Stimulated activated CD8-positive, alpha-beta memory T cell treated with anti-CD3 and anti-CD28 coated beads, Interleukin-7, amount 100 ng/mL, for 1 hour (primary cell): ENCODE results near the gene SLC9A9.

ENCODE experiments used
- DNase-seq, 2 donors: peaks; one replicate each; pipeline ENCODE4 v3.0.0-alpha.2; 2020; ENCODE audit warnings: low read depth in 2 of 2

SLC9A9 gene

DNA sequence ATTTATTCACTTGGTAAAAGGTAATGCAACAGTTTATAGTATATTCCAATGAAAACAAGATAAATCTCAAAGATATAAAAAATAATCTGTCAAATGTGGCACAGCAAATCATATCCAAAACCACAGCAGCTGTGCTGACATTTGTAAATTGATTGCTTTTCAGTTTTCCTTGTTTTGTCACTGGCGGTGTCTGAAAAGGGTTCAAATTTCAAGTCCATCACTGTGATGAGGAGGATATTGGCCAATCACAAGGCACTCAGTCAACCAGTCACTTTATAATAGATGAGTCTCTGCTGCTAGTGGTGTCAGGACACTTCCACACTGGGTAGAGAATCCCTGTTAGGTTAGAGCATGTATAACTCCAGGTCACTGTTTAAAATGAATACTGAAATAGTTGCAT, 154.8 kb downstream of the SLC9A9 start:
- no peak for DNase-seq

DNA sequence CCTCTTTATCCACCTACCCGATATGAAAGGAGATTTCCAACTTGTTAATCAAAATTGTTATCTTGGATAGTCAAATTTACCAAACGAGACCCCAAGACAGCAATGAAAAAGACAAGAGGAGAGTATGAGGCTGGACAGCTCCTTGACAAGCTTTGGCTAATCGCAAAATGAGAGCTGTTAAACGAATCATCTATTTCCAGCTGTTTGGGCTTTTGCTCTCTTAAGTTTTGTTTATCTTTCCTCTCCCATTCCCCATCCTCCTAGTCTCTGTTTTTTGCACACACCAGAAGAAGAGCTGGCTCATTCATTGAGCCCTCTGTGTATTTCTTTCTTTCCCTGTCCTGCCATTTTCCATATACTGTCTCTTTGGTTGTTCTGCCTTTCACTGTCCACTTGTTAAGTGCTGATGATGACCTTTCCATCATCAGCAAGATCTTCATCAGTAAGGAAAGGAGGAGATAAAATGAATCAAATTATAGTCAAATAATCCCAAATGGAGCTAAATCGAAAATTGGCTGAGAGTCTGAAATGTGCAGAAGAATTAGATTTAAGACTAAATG, 161.6 kb downstream of the SLC9A9 start:
- no peak for DNase-seq

DNA sequence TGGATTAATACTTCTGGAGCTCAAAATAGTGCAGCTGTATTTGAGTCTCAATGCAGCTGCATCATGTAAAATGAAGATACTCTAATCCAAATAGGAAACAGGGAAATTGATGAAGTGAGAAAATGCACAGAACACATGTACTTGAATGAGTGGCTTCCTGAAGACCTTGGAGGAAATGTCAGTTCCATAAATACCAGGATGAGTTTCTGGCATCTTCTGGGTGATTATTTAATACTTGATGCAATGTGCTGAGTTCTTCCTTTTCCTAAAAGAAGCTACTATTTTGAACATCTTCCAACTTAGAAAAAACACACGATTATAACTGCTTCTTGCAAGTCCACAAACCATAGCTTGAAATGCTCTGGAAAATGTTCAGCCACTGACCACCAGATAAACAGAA, 162.8 kb downstream of the SLC9A9 start:
- no peak for DNase-seq

DNA sequence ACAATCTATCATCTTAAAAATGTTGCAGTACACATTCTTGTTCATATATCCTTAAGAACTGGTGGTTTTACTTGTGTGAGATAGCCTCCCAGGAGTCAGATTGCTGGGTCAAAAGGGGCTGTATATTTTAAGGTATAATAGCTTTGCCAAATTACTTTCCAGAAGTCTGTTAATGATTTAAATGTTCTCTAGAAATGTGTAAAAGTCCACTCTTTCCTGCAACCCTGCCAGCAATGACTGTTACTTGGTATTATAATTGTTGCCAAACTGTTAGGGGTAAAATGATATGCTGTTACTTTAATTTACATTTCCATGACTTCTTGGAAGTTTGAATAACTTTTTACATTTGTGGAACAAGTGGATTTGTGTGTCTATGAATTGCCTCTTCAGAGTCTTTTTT, 170.8 kb downstream of the SLC9A9 start:
- DNase-seq = no peak

DNA sequence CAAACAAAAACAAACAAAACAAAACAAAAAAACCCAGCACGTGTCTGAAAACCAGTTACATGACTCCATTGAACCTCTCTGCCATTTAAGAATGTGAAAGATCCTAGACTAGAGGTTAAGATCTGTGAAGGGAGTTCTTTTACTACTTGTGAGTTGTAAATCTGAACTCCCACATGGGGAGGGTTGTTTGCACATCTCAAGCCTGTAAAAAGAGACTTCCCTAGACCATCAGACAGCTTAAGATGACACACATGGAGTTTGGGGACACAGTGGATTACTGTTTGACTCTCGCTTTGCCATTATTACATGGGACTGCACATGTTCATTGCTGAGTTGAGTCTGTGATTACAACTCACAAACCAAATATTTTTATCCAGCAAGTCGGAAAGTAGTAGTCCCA, 171.5 kb downstream of the SLC9A9 start:
- DNase-seq = no peak

DNA sequence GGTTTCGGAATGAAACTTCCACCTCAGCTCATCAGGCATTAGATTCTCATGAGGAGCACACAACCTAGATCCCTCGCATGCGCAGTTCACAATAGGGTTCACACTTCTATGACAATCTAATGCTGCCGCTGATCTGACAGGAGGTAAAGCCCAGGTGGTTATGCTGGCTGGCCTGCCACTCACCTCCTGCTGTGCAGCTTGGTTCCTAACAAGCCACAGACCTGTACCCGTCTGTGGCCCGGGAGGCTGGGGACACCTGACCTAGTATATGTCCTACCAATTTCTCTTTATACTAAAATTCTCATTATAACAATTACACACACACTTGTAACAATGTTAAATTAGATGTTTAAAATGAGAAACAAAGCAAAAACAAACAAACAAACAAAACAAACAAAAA, 172.2 kb downstream of the SLC9A9 start:
- no peak for DNase-seq

DNA sequence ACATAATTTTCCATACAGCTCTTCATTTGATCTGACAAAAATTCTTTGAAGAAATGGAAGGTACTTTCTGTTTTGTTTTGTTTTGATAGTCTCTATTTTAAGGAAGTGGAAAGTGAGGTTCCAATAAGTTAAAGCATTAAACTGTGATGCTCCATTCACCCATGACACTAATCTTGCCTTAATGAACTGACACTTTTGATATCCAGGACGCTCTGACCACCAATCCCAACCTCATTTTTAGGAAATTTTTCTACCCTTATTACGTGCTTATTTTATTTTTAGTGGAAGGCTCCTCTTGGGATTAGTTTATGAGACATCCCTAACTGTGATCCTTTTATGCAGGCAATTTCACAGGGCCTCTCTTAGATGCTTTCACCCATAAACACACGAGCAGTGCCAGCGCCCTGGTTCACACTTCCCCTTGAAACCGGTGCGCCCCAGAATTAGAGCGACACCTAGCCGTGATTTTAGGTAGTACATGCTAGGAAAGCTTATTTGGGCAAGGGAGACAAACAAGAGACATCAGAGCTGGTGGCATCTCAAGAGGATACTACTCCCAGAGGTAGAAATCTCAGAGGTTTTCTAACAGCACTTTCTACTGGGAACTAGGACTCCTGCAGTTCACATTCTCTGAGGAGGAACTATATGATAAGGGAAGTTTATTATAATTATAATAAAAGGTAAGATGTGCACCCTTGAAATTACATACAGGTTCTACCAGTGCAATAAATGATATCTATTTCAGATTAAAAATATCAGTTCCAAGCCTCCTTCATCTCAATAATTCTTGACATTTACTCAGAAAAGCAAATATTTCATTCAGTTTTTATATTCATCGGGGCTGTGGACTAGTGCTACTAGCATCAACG, 173.9 kb downstream of the SLC9A9 start:
- peak; percentile 40 to 49 for DNase-seq

DNA sequence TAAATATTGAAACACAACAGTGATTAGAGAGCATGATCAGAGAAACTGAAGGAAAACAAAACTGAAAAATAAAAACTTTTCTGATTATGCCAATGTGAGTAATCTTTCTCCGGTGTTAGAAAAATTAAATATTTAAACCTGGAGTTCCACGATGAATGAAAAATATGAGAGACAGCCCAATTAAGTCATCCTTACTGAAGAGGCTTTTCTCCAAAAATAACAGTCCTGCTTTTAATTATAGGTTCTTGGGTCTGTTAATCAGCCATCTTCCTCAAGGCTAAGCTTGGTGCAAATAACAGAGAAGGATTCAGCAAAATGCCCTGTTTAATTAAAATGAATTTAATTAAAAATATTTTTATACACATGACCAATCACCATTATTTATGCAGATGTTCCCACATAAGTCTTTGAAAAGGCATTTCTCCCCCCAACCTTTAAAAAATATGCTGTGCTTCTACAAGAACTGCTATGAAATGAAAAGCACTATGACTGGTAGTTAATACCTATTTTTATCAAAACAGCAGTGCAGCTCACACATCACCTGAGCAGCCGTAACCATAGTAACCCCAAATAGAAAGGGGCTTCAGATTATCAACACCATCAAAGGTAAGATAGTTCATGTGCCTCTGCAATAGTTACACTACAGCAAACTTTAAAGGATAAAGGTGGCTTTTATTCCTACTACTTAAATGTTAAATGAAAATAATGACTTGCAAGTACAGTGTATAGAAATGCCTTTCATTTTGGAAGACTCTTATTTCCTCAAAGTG, 175.7 kb downstream of the SLC9A9 start:
- DNase-seq = no peak

DNA sequence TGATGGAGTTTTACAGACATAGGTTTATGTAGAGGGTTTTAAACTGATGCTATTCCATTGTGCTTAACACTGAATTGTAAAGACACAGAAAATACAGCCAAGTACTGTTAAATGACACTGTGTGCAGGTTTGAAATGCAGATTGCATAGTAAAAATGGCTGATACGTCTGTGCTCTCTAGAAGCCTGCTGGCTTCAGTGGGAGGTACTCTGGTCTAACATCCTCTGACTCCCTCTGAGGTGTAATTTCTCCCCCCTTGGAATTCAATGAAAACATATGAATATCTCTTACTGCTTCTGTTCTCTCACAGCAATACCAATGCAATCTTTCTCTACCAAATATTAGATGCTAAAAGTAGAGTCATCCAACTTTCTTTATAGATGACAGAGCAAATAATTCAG, 176.6 kb downstream of the SLC9A9 start:
- no peak for DNase-seq

DNA sequence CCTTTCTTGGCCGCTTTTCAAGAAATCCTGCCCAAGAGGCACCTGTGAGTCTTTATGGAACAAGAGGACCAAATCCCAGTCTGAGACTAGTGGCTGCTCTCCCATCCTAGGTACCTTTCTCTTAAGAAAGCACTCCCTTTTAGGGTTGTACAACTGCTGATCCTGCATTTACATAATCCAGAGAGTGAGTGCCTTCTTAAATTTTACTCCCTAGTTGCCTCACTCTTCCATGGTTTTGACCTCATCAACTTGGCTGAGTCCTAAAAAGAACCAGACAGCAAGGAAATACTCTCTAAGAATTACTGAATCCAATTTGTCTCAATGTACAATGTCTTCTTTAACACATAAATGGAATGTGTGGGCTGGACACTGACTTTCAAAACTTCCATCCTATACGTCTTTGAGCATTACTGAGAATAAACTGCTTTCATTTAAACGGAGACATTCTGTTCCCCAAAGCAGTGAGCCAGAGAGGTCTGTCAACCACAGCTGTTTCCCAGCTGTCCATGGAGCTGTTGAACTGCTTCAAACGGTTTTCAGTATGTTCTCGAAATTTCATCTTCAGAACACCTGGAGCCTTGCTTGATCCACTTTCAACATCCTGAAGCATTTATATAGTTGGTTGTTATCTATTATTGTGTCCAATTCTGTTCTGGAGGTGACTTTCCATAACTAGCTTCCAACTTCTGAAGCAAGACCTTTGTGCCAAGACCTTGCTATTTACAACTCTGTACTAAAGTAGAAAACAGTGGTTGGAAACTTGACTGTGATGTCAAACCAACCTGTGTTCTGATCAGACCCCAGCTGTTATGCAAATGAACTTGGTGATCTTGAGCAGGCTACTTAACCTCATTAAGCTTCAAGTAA, 179.1 kb downstream of the SLC9A9 start:
- DNase-seq = no peak

DNA sequence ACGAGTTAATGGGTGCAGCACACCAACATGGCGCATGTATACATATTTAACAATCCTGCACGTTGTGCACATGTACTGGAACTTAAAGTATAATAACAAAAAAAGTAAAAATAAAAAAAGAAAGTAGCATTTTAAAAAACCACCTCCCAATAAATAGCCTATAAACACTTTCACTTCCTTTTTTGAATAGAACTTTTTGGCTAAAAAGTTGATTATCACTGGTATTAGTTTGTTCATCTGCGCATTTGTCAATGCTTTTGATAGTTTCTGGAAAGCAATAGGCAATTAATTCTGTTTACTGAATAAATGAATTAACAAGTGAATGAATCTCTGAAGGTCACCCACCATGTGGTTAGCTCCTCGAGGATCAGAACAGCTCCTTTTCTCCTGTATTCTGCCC, 179.9 kb downstream of the SLC9A9 start:
- no peak for DNase-seq

DNA sequence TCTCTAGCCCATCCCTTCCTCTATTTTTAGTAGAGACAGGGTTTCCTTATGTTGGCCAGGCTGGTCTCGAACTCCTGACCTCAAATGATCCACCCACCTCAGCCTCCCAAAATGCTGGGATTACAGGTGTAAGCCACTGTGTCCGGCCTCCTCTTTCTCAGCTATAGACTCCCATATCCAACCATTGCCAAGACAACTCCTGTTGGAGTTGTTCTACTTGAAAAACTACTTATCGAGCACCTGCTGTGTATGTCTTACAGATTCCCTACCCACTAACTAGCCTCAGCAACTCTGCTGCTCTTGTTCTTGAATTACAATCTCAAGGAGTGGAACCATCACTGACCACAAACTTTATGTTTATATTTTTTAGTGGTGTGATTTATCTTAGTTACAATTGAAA, 186.6 kb downstream of the SLC9A9 start:
- DNase-seq = no peak

DNA sequence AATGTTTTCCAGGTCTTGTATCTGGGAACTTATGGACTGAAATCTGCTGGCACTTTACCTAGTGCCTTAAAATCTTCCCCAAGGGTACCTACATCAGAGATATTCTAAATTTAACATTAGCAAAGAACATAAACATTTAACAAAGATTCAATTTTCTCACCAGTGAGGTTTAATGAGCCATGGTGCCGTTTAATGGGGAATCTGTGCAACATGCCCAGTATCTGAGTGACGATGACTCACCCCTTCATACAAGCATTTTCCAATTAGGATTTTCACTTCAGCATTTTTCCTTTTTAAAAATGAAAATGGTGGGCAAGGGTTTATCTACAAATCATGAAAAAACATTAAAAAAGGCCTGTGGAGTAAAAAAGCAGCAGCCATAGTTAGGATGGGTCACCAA, 189.4 kb downstream of the SLC9A9 start:
- DNase-seq = no peak

DNA sequence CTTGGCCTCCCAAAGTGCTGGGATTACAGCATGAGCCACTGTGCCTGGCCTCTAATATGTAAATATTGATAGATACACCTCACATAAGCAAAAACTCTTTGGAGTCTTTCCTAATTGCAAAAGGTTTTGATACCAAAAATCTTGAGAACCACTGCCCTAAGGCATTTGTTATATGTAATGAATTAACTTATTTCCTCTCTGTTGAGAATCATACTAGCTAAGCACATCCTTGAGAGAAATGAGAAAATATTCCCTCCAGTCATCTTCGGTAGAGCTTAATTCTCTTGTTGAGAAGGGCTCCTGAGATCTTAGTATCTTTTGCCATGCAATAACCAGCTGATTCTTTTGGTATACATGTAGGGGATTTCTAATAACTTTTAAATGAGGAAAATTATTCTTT, 190.2 kb downstream of the SLC9A9 start:
- DNase-seq = no peak

DNA sequence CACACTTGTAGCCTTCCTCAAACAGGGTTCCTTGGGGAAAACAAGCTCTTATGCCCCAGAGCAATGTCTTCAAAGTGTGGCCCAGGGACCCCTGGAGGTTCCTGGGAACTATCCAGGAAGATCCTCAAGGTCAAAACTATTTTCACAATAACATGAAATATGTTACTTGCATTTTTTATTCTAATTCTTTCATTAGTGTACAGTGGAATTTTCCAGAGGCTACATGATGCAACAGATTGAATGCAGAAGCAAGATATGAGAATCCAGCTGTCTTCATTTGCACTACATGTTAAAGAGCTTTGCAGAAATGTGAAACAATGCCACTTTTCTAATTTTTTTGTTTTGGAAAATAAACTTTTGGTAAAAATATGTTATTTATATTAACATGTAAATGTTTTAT, 190.9 kb downstream of the SLC9A9 start:
- DNase-seq = no peak

DNA sequence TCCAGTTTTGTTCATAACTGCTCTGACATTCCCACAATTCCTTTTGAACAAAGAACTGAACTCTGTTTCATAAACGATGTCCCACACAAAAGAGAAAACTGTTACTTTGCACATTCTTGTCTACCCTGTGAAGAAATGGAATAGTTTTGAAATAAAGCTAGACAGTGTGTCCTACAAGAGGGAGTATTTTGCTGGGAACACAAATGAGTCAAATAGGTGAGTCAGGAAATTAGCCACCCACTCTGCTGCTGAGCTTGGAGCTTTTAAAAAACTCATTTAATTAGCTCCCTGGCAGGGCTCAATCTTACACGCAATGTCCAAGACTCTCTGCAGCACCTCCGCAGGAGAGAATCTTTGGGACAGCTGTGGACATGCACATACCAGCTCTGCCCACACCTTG, 193.4 kb downstream of the SLC9A9 start:
- no peak for DNase-seq

DNA sequence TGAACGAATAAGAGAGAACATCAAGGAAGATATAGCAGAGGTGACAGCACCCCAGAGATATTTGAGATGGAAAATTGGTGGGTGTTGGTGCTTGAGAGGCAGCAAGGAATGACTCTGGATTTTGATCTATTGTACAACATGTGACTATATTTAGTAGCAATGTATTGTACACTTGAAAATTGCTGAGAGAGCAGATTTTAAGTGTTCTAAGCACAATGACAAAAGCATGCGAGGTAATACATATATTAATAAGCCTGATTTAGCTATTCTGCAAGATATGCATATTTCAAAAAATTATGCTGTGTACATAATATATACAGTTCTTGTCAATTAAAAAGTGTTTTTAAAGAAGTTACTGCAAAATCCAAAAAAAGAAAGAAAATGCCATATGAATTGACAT, 194.3 kb downstream of the SLC9A9 start:
- no peak for DNase-seq

DNA sequence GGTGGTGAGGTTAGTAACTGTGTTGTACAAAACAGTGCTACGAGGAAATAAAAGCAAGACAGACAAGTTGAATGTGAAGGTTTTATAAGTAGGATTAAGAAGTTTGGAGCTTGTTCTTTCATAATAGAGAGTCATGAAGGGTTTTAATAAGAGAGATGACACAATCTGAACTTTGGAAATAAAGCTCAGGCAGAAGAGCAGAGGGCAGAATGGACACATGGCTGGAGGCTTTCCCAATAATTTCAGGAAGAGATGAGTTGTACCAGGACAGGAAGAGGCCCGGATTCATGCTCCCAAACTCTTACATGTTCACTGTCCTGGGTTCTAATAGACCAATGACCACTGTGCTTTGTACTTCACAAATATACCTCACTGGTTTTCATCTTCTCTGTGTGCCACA, 194.8 kb downstream of the SLC9A9 start:
- DNase-seq = no peak

DNA sequence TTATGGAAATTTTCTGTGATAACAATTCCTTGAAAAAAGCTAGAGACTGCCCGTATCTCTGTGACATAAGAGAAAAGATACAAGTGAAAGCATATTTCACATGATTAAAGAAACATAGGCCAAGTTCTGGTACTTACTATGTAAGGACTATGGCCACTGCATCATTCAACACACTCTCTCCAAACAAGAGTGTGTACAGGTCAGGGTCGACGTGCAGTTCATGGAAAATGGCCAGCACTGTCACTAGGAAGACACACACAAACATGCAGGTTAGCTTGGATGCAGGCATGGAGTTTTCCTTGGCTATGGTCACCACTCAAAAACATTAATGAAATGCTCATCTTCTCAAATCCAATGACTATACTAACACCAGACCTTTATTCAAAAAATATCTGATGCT, 196.2 kb downstream of the SLC9A9 start:
- DNase-seq = no peak

DNA sequence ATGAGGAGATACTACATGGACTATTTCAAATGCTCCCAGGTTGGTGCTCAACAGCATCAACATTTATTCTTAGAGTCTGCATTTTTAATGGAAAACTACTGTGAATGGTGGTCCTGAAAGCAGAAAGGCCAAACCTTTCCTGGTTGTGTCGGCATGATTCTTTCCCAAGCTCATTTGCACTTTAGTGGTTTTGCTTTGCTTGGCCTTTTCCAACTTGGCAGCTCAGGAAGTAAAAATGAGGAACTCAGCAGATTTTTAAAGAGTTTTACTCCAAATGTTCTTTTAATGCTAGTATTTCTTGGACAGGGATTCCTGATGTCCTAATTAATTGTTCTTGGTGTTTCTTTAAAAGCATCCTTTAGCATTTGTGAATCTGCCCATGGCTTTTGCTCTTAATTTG, 197.4 kb downstream of the SLC9A9 start:
- no peak for DNase-seq

DNA sequence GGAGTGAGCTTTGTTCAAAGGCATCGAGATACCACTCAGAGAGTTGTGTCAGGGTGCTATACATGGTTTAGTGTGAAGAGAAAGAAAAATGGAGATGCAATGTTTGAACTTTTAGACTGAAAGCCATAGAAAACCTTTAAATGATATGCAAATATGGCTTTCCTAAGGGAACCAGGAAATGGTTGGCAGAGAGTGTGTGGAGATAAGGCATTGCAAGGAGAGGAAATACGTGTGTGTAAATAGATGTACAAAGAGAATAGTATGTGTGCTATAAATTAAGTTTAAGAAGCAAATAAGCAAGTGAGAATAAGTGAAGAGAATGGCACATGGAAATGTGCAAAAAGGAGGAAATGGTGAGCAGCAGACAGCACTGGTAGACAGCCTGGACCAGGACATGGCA, 198.1 kb downstream of the SLC9A9 start:
- no peak for DNase-seq

DNA sequence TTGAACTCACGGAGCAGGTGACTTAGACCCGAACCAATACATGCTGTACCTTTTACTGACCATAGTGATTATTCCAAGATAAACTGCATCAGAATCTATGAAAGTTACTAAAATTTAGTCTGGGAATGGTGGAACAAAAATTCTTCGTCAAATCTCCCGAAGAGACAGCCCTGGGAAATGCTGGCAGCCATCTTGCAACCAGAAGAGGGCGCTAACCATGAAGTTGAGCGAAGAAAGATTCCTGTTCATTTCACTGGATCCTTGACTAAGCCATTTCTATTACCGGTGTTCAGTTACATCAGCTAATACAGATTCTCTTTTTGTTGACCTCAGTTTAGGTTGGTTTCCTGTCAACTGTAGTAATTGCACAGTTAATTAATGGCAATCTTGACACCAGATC, 199.6 kb downstream of the SLC9A9 start:
- no peak for DNase-seq
